ENCODE results near the gene KMT2C. TPM values are rescaled to one million over a fixed set of nuclear protein-coding genes. Genes with fewer than 3 reads are reported as not detected.
"Not testable (repeated sequence)": the region's sequence is repeated elsewhere in the genome, so short reads cannot be mapped to it uniquely, and the experiment has no call there.

KMT2C gene
- total RNA-seq, 1 donor from 2014 or later, result 54.7 TPM

- DNase-seq (ENCODE audit: low spot score), result no peak
- intact Hi-C loops (cut with DNase I), result loop anchor here (5.0 kb wide), 1 partner anchor 367 kb away; no protein-coding TSS in a partner anchor
Measured at GRCh38 chr7:152340161-152340560, 95.6 kb downstream of the KMT2C start.

GRCh38 chr7:152338561-152338960 lies 97.2 kb downstream of the KMT2C start:
- DNase-seq (ENCODE audit: low spot score), result no peak
- intact Hi-C loops (cut with DNase I), result loop anchor here (10.0 kb wide), 1 partner anchor 126 kb away; no protein-coding TSS in a partner anchor

DNA sequence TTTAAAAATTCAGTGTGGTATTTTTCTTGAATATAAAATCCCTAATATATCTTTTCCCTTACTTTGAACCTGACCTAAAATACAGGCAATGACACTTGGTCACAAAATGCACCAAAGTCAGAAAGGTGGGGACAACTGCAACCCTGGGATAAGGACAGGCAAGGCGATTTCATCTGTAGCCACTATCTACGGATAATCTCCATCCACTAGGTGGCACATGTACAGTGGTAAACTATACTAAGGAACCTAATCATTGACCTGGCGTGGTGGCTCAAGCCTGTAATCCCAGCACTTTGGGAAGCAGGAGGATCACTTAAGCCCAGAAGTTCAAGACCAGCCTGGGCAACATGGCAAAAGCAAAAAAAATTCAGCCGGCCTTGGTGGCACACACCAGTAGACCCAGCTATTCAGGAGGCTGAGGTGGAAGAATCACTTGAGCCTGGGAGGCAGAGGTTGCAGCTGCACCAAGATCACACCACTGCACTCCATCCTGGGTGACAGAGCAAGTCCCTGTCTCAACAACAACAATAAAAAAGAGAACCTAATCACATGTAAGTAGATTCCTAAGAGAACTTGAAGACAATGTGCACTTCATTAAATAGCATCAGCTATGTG lies 98.9 kb downstream of the KMT2C start:
- no peak for DNase-seq (ENCODE audit: low spot score)
- intact Hi-C loops (cut with DNase I), result loop anchor here (10.0 kb wide), 1 partner anchor 128 kb away; no protein-coding TSS in a partner anchor

- no peak for DNase-seq (ENCODE audit: low spot score)
- intact Hi-C loops (cut with DNase I), result loop anchor here (10.0 kb wide), 1 partner anchor 129 kb away; no protein-coding TSS in a partner anchor
Measured at GRCh38 chr7:152335900-152336571, 99.8 kb downstream of the KMT2C start.

GRCh38 chr7:152333134-152333533 lies 102.7 kb downstream of the KMT2C start:
- intact Hi-C loops (cut with DNase I), result loop anchor here (10.0 kb wide), 1 partner anchor 132 kb away; no protein-coding TSS in a partner anchor
- no peak for DNase-seq (ENCODE audit: low spot score)

- intact Hi-C loops (cut with DNase I), result loop anchor here (10.0 kb wide), 1 partner anchor 134 kb away; no protein-coding TSS in a partner anchor
Measured at GRCh38 chr7:152330827-152331226, 105.0 kb downstream of the KMT2C start.

GRCh38 chr7:152329469-152329868 lies 106.3 kb downstream of the KMT2C start:
- intact Hi-C loops (cut with DNase I), result no loop called here
- DNase-seq (ENCODE audit: low spot score), result no peak

More at GRCh38 chr7:152330827-152331226, 105.0 kb downstream of the KMT2C start:
- no peak for DNase-seq (ENCODE audit: low spot score)

DNA sequence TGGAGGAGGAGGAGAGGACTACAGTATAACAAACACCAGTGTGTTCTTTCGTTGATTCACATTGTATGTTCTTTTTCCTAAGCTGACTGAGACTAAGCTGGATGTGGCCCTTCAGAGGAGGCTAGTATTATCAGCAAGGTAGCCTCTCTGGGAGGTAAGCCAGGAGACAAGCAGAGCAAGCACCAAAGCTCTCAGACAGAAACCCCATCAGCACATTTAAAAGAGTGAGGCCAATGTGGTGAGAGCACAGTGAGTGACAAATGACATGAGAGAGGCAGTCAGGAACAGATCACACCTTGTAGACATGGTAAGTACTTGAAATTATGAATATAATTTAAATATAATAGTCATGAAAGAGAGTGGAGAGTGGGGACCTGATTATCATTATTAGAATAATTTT lies 107.6 kb downstream of the KMT2C start:
- DNase-seq (ENCODE audit: low spot score), result no peak
- intact Hi-C loops (cut with DNase I), result no loop called here

DNA sequence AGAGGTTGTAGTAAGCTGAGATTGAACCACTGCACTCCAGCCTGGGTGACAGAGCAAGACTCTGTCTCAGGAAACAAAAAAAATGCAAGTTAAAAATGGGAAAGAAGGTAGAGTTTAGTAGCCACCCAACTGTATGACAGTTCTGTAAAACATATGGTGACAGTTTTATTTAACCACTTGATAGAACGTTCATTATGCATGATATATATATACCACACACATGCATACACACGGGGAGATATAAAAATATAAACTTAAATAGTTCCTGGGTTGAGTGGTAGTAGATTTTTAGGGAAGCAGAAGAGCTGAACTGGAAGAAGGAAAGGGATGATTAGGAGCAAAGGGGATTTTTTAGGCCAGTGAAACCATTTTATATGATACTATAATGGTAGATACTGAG lies 120.0 kb downstream of the KMT2C start:
- intact Hi-C loops (cut with DNase I), result no loop called here
- no peak for DNase-seq (ENCODE audit: low spot score)

DNA sequence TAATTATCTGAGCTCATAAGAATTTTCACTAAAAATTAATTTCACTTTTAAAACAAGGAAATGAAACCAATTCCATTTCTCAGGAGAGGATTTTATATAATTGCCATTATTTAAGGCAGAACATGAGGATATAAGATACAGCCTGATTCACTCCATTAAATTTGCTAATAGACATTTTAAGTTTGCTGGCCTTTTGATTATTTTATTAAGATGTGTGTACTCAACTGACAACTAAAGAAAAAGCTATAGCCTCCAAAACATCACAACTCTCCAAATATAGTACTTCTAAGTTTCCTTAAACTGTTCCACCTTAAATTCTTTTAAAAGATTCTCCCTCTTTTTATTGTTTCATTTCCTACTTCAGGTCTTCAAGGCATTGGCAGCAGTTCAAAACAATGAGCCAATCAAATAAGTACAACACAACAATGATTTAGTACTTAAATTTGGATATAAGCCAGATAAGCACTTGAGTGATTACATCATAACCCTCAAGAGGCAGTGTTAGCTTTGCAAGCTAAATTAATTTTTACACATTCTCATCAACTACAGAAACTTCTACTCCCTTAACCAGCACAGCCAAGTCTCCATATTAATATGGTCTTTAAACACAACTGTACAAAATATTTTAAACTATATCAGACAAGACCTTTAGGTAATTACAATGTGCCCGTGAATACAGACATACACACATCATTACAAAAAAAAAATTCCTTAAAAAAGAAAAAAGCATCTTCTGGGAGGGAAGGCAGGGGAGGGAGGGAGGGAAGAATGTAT lies 121.8 kb downstream of the KMT2C start:
- no peak for DNase-seq (ENCODE audit: low spot score)

DNA sequence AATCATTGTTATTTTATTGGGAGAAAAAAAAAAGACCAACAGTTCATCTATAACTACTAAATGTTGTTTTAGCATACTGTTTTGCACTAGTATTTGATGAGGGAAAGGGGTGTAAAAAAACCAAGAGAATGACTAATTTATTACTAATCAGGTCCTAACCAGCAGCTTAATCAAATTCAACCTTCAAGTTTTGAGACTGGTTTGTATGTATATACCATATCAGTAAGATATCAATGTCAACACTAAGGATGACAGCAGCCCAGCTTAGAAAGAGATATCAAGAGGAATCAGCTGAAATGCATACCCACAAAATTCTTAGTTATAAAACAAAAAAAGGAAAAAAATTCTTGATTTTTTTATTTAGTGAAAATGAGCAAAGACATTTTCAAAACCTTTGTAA lies 122.6 kb downstream of the KMT2C start:
- no peak for DNase-seq (ENCODE audit: low spot score)
- intact Hi-C loops (cut with DNase I), result no loop called here

More for the DNA sequence above, 121.8 kb downstream of the KMT2C start:
- intact Hi-C loops (cut with DNase I), result no loop called here

- intact Hi-C loops (cut with DNase I), result no loop called here
- no peak for DNase-seq (ENCODE audit: low spot score)
Measured at GRCh38 chr7:152312316-152312715, 123.5 kb downstream of the KMT2C start.

GRCh38 chr7:152307902-152308301 lies 127.9 kb downstream of the KMT2C start:
- intact Hi-C loops (cut with DNase I), result no loop called here
- DNase-seq (ENCODE audit: low spot score), result no peak

GRCh38 chr7:152299542-152300143 lies 136.2 kb downstream of the KMT2C start:
- intact Hi-C loops (cut with DNase I); DNase-seq (ENCODE audit: low spot score): not testable (repeated sequence)

DNA sequence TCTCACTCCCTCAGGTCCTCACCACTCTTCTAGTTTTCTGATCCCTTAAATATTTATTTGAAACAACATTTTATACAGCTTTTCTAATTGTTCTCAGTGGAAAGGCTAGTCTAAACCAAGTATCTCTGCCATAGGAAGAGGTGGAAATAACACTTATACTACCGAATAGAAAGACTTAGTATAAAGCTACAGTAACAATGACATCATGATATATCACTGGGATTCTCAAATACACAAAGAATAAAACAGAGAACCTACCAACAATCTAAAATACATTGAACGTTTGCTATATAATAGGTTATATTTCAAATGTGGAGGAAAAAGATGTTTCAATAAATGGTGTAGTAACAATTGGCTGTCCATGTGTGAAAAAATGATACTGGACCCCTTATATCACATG lies 142.9 kb downstream of the KMT2C start:
- no peak for DNase-seq (ENCODE audit: low spot score)
- intact Hi-C loops (cut with DNase I), result no loop called here

DNA sequence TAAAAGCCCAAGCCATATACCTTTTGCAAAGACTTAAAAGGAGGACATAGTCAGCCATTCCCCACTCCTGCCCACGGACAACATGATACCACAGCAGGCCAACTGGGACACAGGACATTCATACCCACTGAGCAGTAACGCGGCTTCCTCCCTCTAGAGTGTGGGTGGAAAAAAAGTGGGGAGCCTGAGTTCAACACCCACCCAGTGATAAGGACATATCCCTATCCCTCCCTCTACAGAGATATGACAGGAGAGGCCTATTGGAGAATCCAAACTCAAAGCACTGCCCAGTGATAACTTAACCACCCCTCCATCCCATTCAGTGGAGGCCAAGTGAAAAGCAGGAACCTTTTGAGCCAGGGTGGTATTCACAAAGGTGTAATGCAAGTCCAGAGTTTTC lies 148.8 kb downstream of the KMT2C start:
- DNase-seq (ENCODE audit: low spot score); intact Hi-C loops (cut with DNase I): not testable (repeated sequence)

DNA sequence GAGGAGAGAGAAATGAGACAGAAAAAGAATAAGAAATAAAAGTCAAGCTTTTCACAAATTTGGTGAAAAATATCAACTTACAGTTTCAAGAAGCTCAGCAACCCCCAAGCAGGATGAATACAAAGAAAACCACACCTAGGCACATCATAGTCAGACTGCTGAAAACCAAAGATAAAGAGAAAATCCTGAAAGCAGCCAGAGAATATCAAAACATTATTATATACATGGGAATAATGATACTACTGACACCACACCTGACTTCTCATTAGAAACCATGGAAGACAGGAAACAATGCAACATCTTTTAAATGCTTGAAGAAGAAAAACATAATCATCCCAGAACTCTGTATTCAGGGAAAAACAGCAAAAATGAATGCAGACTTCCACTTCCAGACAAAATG lies 149.6 kb downstream of the KMT2C start:
- DNase-seq (ENCODE audit: low spot score); intact Hi-C loops (cut with DNase I): not testable (repeated sequence)

DNA sequence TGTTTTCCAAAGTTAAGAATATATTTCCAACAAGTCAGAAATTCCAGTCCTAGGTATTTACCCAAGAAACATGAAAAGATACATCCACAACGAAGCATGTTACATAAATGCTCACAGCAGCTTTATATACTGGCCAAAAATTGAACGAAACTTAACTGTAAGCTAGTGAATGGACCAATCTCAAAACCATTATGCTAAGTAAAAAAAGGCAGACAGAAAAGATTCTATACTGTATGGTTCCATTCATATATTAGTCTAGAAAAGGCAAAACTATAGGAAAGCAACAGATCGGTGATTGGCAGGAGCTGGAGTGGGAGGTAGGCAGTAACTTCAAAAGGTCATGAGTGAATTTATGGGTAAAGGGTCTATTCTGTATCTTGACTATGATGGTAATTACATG lies 150.8 kb downstream of the KMT2C start:
- intact Hi-C loops (cut with DNase I); DNase-seq (ENCODE audit: low spot score): not testable (repeated sequence)

GRCh38 chr7:152277687-152278086 lies 158.1 kb downstream of the KMT2C start:
- intact Hi-C loops (cut with DNase I); DNase-seq (ENCODE audit: low spot score): not testable (repeated sequence)

DNA sequence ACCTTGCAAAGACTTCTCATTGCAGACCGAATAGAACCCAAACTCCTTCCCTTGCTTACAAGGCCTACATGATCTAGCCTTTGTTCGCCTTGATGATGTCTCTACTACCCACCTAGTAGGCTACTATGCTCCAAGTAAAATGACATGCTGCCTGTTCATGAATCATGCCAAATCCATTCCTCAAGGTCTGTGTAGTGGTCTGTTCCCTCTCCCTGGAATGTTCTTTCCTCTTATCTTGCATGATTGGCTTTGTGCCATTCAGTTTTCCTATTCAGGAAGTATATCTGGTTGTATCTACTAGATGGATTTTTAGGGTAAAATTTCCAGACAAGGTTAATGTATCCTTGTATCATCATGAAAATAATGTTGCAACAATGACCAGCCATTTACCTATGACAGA lies 165.4 kb downstream of the KMT2C start:
- DNase-seq (ENCODE audit: low spot score); intact Hi-C loops (cut with DNase I): not testable (repeated sequence)
